NCI-H1694 (cell line): ENCODE data around the gene SLC7A5.
A peak's percentile ranks its signal among the peaks of the same experiment; 100 is the strongest.

Source experiments
- DNase-seq: peaks from one replicate; lab custom pipeline; 2025; lab: John Stamatoyannopoulos, UW

SLC7A5 gene

GRCh38 chr16:87846705-87847466 lies 22.4 kb downstream of the SLC7A5 start:
- DNase-seq, result no peak

GRCh38 chr16:87845807-87846619 lies 23.3 kb downstream of the SLC7A5 start:
- no peak for DNase-seq

GRCh38 chr16:87845213-87845612 lies 24.1 kb downstream of the SLC7A5 start:
- no peak for DNase-seq

- no peak for DNase-seq
Observed at GRCh38 chr16:87844809-87845208, 24.5 kb downstream of the SLC7A5 start.

- no peak for DNase-seq
Observed at GRCh38 chr16:87844120-87844733, 25.1 kb downstream of the SLC7A5 start.

DNA sequence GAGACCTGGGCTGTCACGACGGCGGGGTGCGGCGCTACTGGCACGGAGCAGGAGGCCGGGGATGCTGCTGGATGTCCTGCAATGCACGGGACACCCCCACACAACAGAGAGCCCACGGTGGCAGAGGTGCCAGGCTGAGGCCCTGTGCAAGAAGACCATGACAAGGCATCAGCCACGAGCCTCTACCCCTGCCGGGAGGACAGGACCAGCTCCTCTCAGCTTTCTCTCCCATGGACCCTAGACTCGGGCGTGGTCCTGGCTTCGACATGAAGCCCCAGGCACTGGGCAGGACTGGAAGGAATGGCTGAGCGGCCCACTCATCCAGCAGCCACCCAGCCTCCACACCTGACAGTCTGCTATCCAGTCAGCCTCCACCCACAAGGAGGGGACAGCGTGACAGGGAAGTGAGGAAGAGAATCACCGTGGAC lies 25.6 kb downstream of the SLC7A5 start:
- DNase-seq, result no peak

GRCh38 chr16:87842209-87842869 lies 27.0 kb downstream of the SLC7A5 start:
- DNase-seq, result no peak

DNA sequence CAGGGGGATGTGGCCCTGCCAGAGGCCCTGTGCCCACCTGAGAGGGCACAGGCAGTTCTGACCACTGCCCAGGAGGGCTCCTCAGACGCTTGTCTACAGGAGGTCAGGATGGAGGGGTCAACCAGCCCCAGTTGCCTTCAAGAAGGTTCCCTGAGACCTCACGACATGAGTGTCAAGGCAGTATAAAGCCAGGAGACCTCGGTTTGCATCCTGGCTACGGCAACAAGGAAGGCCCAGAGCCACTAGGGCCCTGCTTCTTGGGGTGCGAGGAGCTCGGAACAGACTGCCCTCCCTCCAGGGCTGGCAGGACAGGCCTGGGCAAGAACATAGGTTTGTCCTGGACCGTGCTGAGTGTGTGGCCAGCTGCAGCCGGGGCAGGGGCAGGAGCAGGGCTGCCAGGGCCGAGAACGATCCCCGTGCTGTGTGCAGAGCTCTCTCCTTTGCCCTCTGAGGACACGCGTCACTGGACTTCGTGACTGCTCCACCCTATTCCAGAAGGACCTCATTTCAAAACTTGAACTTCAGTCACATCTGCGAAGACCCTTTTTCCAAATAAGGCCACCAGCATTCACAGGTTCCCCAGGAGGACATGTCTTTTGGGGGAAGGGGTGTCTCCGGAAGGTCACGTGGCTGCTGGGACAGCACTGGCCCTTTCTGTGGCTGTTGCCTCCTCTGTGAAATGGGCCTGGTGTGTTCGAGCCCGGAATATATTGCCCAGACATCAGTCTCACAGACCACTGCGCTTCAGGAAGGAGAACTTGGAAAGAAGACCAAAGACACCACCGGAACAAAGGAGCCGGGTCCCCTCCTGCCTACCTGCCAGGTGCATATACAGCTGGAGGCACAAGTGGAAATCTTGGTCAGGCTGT lies 27.7 kb downstream of the SLC7A5 start:
- no peak for DNase-seq

DNA sequence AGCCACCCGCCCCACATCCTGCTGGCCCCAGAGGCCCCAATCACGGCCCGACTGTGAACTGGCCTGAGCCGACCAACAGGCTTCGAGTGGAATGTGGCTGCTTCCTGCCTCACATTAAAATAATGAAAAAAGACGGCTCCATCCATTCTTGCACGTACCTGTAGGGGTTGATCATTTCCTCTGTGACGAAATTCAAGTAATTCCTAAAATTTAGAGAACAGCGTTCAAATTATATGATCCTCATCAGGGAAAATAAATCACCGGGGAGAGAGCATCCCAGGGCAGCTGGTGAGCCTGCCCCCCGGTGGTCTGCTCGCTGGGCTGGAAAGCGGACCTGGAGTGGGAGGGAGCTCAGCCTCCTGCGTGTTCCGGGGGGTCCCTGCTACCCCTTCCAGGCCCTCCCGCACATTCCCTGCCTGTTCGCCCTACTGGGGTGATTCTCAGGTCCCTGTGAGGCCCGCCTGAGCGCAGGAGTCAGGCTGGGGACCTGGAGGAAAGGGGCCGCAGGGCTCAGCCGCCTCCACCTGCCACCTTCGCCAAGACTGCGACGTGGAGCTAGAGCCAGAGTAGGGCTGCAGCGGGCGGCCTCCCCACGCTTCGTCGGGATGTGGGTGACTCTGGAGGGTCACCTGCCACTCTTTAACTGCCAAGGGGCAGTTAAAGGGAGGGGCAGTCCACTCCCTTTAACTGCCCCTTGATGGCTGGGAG lies 28.9 kb downstream of the SLC7A5 start:
- DNase-seq, result no peak

DNA sequence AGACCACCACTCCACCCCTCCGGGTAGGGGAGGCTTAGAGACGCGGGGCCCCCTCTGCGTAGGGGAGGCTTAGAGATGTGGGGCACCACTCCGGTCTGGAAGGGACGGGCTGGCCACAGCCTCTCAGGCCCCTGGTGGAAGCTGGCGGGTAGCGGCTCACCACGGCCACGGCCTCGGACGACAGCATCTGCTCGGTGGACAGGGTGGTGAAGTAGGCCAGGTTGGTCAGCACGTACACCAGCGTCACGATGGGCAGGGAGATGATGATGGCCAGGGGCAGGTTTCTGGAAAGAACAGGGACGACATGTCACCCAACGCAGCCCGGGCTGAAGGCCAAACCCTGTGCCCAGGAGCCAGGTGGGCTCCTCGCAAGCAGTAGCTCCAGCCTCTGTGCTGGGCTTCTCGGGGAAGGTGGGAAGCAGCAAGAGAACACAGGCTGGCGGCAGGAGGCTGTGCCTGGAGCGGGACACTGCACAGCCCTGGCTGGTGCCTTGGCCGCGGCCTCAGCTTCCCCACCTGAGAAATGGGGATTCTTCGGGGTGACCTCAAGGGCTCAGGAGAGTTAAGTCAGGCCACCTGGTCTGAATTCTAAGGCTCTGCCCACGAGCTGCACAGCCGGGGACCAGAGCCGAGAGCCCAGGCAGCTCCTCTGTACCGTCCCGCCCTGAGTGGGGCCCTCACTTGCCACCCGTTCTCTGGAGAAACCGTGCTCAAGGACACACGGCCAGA lies 29.6 kb downstream of the SLC7A5 start:
- DNase-seq, result no peak

- no peak for DNase-seq
Observed at GRCh38 chr16:87838643-87839541, 30.4 kb downstream of the SLC7A5 start.

DNA sequence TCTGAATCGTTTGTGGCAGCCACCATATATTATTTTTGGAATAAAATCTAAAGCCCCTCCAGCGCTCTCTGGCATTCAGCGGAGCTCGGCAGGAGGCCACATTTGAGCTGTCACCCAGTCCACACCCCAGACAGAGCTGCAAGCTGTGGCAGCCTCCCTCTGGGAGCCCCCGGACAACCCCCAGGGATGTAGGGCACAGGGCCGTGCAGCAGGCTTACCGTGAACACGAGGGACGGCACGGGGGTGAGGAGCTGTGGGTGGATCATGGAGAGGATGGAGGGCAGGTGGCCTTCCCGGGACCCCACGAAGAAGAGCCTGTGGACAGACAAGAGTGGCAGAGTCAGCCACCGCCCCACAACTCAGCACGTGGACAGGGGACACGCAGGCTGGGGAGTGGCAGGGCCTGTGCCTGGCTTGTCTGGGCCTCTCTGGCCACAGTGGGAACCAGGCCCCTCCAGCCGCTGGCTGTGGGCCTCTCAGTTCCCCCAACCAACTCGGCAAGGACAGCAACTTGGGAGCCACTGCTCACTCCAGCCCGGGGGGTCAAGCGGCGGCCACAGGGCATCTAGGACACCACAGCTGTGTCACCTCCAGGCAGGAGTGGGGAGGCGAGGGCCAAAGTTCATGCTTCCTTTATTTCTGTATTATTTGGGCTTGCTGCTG lies 31.5 kb downstream of the SLC7A5 start:
- no peak for DNase-seq

DNA sequence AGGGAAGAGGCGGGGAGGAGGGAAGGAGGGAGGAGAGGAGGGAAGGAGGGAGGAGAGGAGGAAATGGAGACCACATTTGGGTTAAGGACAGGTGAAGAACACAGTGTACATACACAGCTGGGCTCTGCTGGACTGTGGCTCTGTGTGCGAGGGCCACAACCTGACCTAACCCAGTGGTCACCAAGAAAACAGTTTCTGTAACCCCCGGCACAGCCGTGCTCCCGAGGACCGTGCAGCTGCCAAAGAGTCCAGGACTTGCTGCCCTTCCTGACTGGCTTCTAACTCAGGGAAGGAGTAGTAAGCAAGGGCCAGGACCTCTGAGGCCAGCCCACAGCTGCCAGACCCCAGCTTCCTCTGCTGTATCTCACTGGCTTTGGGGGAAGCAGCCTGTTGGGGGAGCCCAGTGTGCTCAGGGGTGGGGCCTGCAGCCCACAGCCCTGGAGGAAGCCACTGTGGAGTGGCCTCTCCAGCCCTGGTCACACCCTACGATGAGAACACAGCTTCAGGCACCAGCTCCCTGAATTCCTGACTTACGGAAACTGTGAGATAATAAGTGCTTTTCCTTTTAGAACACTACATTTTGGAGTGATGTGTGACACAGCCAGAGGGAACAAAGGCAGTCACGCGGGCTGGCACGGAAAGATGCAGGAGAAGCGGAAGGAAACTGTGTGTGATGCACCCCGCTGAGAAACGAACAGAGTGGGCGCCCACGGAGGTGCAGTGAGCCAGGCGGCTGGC lies 32.3 kb downstream of the SLC7A5 start:
- no peak for DNase-seq

GRCh38 chr16:87836346-87836843 lies 32.9 kb downstream of the SLC7A5 start:
- no peak for DNase-seq

- no peak for DNase-seq
Observed at GRCh38 chr16:87835882-87836331, 33.4 kb downstream of the SLC7A5 start.

GRCh38 chr16:87834668-87835473 lies 34.4 kb downstream of the SLC7A5 start:
- peak; percentile 60 for DNase-seq
